GM12874 (cell line): Measurements from ENCODE around the gene LYRM4.

ENCODE experiments used
- CTCF ChIP-seq: IDR thresholded peaks from 2 replicates; pipeline ENCODE4 v1.5.1; 2011; ENCODE audit warnings: low read depth, mild to moderate bottlenecking, control low read depth, low read length, moderate library complexity; ENCODE audit not compliant: insufficient read depth

The LYRM4 gene

GRCh38 chr6:5109436-5109835, 151.3 kb downstream of the LYRM4 start:
- no peak for TF ChIP-seq CTCF

- no peak for TF ChIP-seq CTCF
Measured at GRCh38 chr6:5108536-5109150, 152.1 kb downstream of the LYRM4 start.

- TF ChIP-seq CTCF, result no peak
Measured at GRCh38 chr6:5108068-5108467, 152.7 kb downstream of the LYRM4 start.

GRCh38 chr6:5107341-5107740, 153.4 kb downstream of the LYRM4 start:
- no peak for TF ChIP-seq CTCF

DNA sequence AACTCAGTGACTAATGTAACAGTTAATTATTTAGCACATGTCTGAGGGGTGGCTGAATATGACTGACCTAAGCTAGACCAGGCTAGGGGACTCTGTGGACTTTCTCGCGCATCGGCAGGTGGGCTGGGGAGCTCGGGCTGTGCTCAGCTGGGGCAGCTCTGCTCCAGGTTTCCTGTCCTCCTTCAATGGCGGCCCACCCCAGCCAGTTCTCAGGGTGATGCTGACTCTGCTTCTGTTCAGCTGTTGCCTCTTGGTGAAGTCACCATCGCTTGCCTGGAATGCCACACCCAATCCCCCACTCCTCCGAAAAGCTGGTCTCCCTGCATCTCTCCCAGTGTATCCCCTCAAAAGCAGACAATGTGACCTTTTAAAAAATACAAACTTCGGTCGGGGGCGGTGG, 155.6 kb downstream of the LYRM4 start:
- TF ChIP-seq CTCF, result no peak

DNA sequence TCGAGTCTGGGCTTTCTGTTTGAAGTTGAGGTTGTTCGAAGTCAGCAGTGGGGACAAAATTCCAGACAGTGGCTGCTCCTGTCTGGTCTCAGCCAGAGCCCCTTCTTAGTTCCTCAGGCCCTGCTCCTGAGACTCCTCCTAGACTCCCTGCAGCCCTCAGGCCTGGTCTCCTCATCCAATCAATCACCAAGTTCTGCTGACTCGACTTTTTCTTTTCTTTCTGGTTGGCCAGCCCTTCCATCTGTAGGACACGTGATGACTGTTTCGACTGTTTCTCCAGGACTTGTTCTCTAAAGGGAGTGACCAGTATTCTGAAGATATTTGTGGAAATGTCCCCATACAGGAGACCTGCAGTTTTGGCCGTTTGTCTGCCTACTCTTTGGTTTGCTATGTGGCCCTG, 156.1 kb downstream of the LYRM4 start:
- no peak for TF ChIP-seq CTCF

DNA sequence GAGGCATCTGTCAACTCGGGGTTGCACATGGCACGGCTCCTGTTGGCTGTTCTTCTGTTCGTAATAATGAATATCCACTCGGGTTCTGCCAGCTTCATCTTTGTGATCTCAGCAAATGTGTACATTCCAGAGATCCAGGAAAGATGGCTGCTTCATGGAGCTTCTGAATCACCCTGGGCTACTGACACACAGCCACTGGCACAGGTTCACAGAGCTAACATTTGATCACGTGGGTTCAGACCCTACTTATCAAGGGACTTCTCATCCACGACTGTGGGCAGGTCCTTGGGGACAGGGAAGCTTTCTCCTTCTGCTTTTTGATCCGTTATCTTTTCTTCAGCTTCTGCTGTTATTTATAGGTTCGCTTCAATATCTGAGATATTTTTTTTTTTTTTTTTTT, 157.5 kb downstream of the LYRM4 start:
- no peak for TF ChIP-seq CTCF
